Measurements from ENCODE around the gene CTTNBP2. TPM values are rescaled to one million over a fixed set of nuclear protein-coding genes. Genes with fewer than 3 reads are reported as not detected.

CTTNBP2 gene
- total RNA-seq, 4 donors from 2014 or later = 6.8 to 15.4 (median 10.3) TPM

GRCh38 chr7:117790251-117790650 is 83.0 kb downstream of the CTTNBP2 start:
- TF ChIP-seq CTCF (IDR thresholded peaks at IDR 0.05; ENCODE audit: low read depth) = no peak

- no peak for TF ChIP-seq CTCF (IDR thresholded peaks at IDR 0.05; ENCODE audit: low read depth)
Measured at GRCh38 chr7:117785431-117785830, 87.8 kb downstream of the CTTNBP2 start.

GRCh38 chr7:117784315-117784714 is 88.9 kb downstream of the CTTNBP2 start:
- TF ChIP-seq CTCF (IDR thresholded peaks at IDR 0.05; ENCODE audit: low read depth) = no peak

DNA sequence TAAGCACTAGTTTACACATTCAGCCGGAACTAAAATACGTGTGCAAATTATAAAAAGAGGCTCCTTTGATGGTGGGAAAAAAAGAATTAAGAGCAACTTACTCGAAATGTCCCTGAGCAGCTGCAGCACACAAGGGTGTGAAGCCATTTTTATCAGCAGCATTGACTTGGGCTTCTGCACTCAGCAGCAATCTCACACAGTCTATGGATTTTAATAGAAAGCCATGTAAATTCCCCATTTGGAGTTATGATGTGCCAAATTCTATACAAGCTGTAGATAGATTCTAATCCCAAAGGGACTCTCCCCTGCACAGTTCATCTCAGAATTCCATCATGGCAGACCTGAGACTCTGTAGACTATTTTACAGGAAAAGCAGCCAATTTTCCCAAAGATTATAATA is 90.5 kb downstream of the CTTNBP2 start:
- no peak for TF ChIP-seq CTCF (IDR thresholded peaks at IDR 0.05; ENCODE audit: low read depth)

DNA sequence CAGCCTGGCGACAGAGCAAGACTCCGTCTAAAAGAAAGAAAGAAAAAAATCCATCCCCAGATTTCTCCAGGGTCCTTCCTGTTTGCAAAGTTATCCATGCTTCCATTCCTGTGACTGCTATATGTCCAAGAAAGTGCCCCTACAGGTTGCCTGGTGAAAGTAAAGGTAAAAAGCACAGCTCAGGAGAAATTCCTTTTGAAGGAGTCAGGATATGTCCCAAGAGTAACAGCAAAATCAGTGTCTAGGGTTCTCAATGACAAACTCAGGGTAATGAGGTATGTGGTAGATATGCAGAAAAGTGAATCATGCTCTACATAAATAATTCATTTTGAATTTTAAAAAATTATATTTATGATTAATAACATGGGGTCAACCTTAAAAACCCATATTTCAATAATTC is 91.5 kb downstream of the CTTNBP2 start:
- TF ChIP-seq CTCF (IDR thresholded peaks at IDR 0.05; ENCODE audit: low read depth) = no peak

GRCh38 chr7:117780832-117781231 is 92.4 kb downstream of the CTTNBP2 start:
- TF ChIP-seq CTCF (IDR thresholded peaks at IDR 0.05; ENCODE audit: low read depth) = no peak

GRCh38 chr7:117777335-117778142 is 95.7 kb downstream of the CTTNBP2 start:
- TF ChIP-seq CTCF (IDR thresholded peaks at IDR 0.05; ENCODE audit: low read depth) = no peak
